Endodermal cell (in vitro differentiated cells): ENCODE data around the gene BTBD9. TPM values are rescaled to one million over a fixed set of nuclear protein-coding genes. Genes with fewer than 3 reads are reported as not detected.

Experiments
- DNase-seq: peaks from one replicate; pipeline ENCODE4 v3.0.0-alpha.2; 2017
- H3K27ac ChIP-seq: 2 replicates; pipeline ENCODE4 v1.5.1; 2013; ENCODE audit warnings: mild to moderate bottlenecking, low read depth, low read length, moderate library complexity
- H3K27me3 ChIP-seq: 2 replicates; pipeline ENCODE4 v1.6.1; 2013; ENCODE audit warnings: mild to moderate bottlenecking, low read length, moderate library complexity; ENCODE audit not compliant: insufficient read depth, control insufficient read depth, poor library complexity, severe bottlenecking
- H3K36me3 ChIP-seq: 2 replicates; pipeline ENCODE4 v1.7.0; 2013; ENCODE audit warnings: mild to moderate bottlenecking, low read length, moderate library complexity; ENCODE audit not compliant: control insufficient read depth, insufficient read depth
- H3K4me1 ChIP-seq: one replicate; pipeline ENCODE4 v1.7.0; 2013; ENCODE audit warnings: low read length; ENCODE audit not compliant: control insufficient read depth, insufficient read depth
- H3K4me3 ChIP-seq: 2 replicates; pipeline ENCODE4 v1.5.1; 2013; ENCODE audit warnings: mild to moderate bottlenecking, low read length, moderate library complexity
- H3K9ac ChIP-seq: 2 replicates; pipeline ENCODE4 v1.6.1; 2013; ENCODE audit warnings: mild to moderate bottlenecking, low read length, moderate library complexity; ENCODE audit not compliant: poor library complexity, severe bottlenecking; ENCODE audit errors: extremely low read depth
- H3K9me3 ChIP-seq: 2 replicates; pipeline ENCODE4 v1.6.1; 2013; ENCODE audit warnings: mild to moderate bottlenecking, low read length, moderate library complexity; ENCODE audit not compliant: control insufficient read depth
- H3K27ac Mint-ChIP-seq: 2 replicates; pipeline ENCODE4 v1.8.0; 2020; ENCODE audit warnings: mixed read lengths
- H3K27me3 Mint-ChIP-seq: 2 replicates; pipeline ENCODE4 v1.8.0; 2021; ENCODE audit warnings: mild to moderate bottlenecking, mixed read lengths; ENCODE audit not compliant: insufficient read depth
- H3K36me3 Mint-ChIP-seq: 2 replicates; pipeline ENCODE4 v1.8.0; 2020; ENCODE audit warnings: low read depth, mixed read lengths
- H3K4me1 Mint-ChIP-seq: 2 replicates; pipeline ENCODE4 v1.8.0; 2020; ENCODE audit warnings: mixed read lengths
- H3K4me3 Mint-ChIP-seq: 2 replicates; pipeline ENCODE4 v1.8.0; 2020; ENCODE audit warnings: mild to moderate bottlenecking, moderate library complexity, mixed read lengths
- H3K9me3 Mint-ChIP-seq: 2 replicates; pipeline ENCODE4 v1.8.0; 2020; ENCODE audit warnings: mild to moderate bottlenecking, mixed read lengths
- CTCF ChIP-seq: fragments of 200-600 bp; sonication (generic); conservative IDR thresholded peaks from 2 replicates; pipeline ENCODE4 v1.5.0; 2021; ENCODE audit warnings: antibody characterized with exemption, mild to moderate bottlenecking
- WGBS, 2 experiments: methylation state at CpG; one replicate each; pipeline versions ENCODE4 v1.1.5 to v1.1.7; 2013; ENCODE audit warnings: missing lambda C conversion rate in 2 of 2, mixed read lengths in 1 of 2; ENCODE audit not compliant: insufficient coverage in 1 of 2, insufficient read length in 1 of 2; 5-methylcytosine and 5-hydroxymethylcytosine counted together
- total RNA-seq, 2 donors: library from RNA; stranded (reverse); fragmentation: NEBNext Ultra II Directional in 1 of 2; extraction: Animal tissue kit (Norgen Biotek cat#: 25700) in 1 of 2; gene quantifications; 2 replicates in 1 of 2; 3 replicates in 1 of 2; pipeline ENCODE4 v1.2.1, GENCODE V29; 2021

Gene BTBD9
- total RNA-seq, 2 donors from 2014 or later: 7.6 to 12.3 TPM

- Histone ChIP-seq H3K36me3 (no peaks in the 10 kb centered on the region), H3K4me3 (no peak overlapping the region), H3K27me3 (no peaks in the 10 kb centered on the region), H3K4me1 (no peaks in the 10 kb centered on the region), H3K9ac (no peak overlapping the region), H3K27ac (no peak overlapping the region), H3K9me3 (no peaks in the 10 kb centered on the region)
- no peak for DNase-seq
- TF ChIP-seq CTCF: no peak
- Mint-ChIP-seq H3K4me3 (no peak overlapping the region), H3K4me1 (no peaks in the 10 kb centered on the region), H3K27ac (no peak overlapping the region), H3K36me3 (no peaks in the 10 kb centered on the region), H3K9me3 (no peaks in the 10 kb centered on the region), H3K27me3 (no peaks in the 10 kb centered on the region)
- 100% methylated on average over 1 of the region's 1 CpG; no CpG with 5 or more reads in 1 of the 2 experiments for WGBS, 2 experiments
Measured at GRCh38 chr6:38656896-38657295, 17.2 kb upstream of the BTBD9 start.

GRCh38 chr6:38654263-38654662 lies 14.5 kb upstream of the BTBD9 start:
- Mint-ChIP-seq H3K27ac (no peak overlapping the region), H3K4me3 (no peak overlapping the region)
- 92% methylated on average over 2 of the region's 2 CpGs; no CpG with 5 or more reads in 1 of the 2 experiments for whole genome bisulfite sequencing, 2 experiments

GRCh38 chr6:38651121-38651784 lies 11.5 kb upstream of the BTBD9 start:
- Histone ChIP-seq H3K9ac (no peak overlapping the region), H3K9me3 (peaks cover 4% of the 10 kb centered on the region), H3K4me3 (no peak overlapping the region), H3K27ac (no peak overlapping the region), H3K4me1 (no peaks in the 10 kb centered on the region), H3K36me3 (no peaks in the 10 kb centered on the region), H3K27me3 (no peaks in the 10 kb centered on the region)
- Mint-ChIP-seq H3K9me3 (peaks cover 6% of the 10 kb centered on the region), H3K27ac (no peak overlapping the region), H3K4me1 (peaks cover 6% of the 10 kb centered on the region), H3K4me3 (no peak overlapping the region), H3K27me3 (no peaks in the 10 kb centered on the region), H3K36me3 (peaks cover 2% of the 10 kb centered on the region)
- WGBS, 2 experiments: 92 to 100% methylated on average over 2 of the region's 2 CpGs
- DNase-seq: no peak
- TF ChIP-seq CTCF: no peak

More at GRCh38 chr6:38654263-38654662, 14.5 kb upstream of the BTBD9 start:
- Mint-ChIP-seq H3K9me3 (peaks cover 6% of the 10 kb centered on the region), H3K4me1 (no peaks in the 10 kb centered on the region), H3K27me3 (no peaks in the 10 kb centered on the region), H3K36me3 (peaks cover 2% of the 10 kb centered on the region)
- H3K27me3 ChIP-seq: no peaks in the 10 kb centered on the region
- no peak for DNase-seq
- no peaks in the 10 kb centered on the region for H3K36me3 ChIP-seq
- no peak overlapping the region for H3K27ac ChIP-seq
- H3K9me3 ChIP-seq: peaks cover 4% of the 10 kb centered on the region
- no peak overlapping the region for H3K4me3 ChIP-seq
- no peaks in the 10 kb centered on the region for H3K4me1 ChIP-seq
- TF ChIP-seq CTCF: no peak
- no peak overlapping the region for H3K9ac ChIP-seq
